ENCODE measurements around the gene EZR.

GRCh38 chr6:158754738-158755137 is 64.4 kb downstream of the EZR start:
- TF ChIP-seq CTCF (IDR thresholded peaks at IDR 0.05), result no peak
- no peak for TF ChIP-seq POLR2A (IDR thresholded peaks at IDR 0.05)
